Dendritic cell treated with granulocyte-macrophage colony-stimulating factor and Interleukin-4, amounts not matched to agents 40 ng/mL and 50 ng/mL, for 4 days (primary cell): ENCODE results near the gene ETV5.

Experiments
- H3K27ac Mint-ChIP-seq: one replicate; pipeline ENCODE4 v1.8.0; 2022; ENCODE audit warnings: mild to moderate bottlenecking, mixed read lengths
- H3K27me3 Mint-ChIP-seq: one replicate; pipeline ENCODE4 v1.8.0; 2022; ENCODE audit warnings: mild to moderate bottlenecking, mixed read lengths
- H3K36me3 Mint-ChIP-seq: one replicate; pipeline ENCODE4 v1.8.0; 2022; ENCODE audit warnings: low read depth, mixed read lengths
- H3K4me1 Mint-ChIP-seq: one replicate; pipeline ENCODE4 v1.8.0; 2022; ENCODE audit warnings: low read depth, mixed read lengths
- H3K4me3 Mint-ChIP-seq: one replicate; pipeline ENCODE4 v1.8.0; 2022; ENCODE audit warnings: mild to moderate bottlenecking, moderate library complexity, mixed read lengths
- H3K9me3 Mint-ChIP-seq: one replicate; pipeline ENCODE4 v1.8.0; 2022; ENCODE audit warnings: mixed read lengths
- intact Hi-C: fragments of 100-400 bp; cut with micrococcal nuclease; formaldehyde crosslinking; loops from one replicate; pipeline ENCODE4 v1.15.0; 2022

Gene ETV5

GRCh38 chr3:186080849-186081438 is 27.9 kb downstream of the ETV5 start:
- intact Hi-C loops: no loop called here
- H3K9me3 Mint-ChIP-seq: no peaks in the 10 kb centered on the region
- H3K36me3 Mint-ChIP-seq: peaks cover 15% of the 10 kb centered on the region
- peaks cover 5% of the 10 kb centered on the region for H3K4me1 Mint-ChIP-seq
- no peaks in the 10 kb centered on the region for H3K27me3 Mint-ChIP-seq
- no peak overlapping the region for H3K27ac Mint-ChIP-seq
- no peak overlapping the region for H3K4me3 Mint-ChIP-seq

GRCh38 chr3:186079925-186080324 is 29.0 kb downstream of the ETV5 start:
- H3K4me1 Mint-ChIP-seq: peaks cover 5% of the 10 kb centered on the region
- no peak overlapping the region for H3K27ac Mint-ChIP-seq
- H3K36me3 Mint-ChIP-seq: peaks cover 22% of the 10 kb centered on the region
- no peaks in the 10 kb centered on the region for H3K27me3 Mint-ChIP-seq
- H3K4me3 Mint-ChIP-seq: no peak overlapping the region
- H3K9me3 Mint-ChIP-seq: no peaks in the 10 kb centered on the region
- intact Hi-C loops: no loop called here

GRCh38 chr3:186077466-186077865 is 31.4 kb downstream of the ETV5 start:
- H3K4me1 Mint-ChIP-seq: peaks cover 5% of the 10 kb centered on the region
- H3K27me3 Mint-ChIP-seq: no peaks in the 10 kb centered on the region
- intact Hi-C loops: no loop called here
- H3K27ac Mint-ChIP-seq: no peak overlapping the region
- peaks cover 32% of the 10 kb centered on the region for H3K36me3 Mint-ChIP-seq
- H3K9me3 Mint-ChIP-seq: no peaks in the 10 kb centered on the region
- no peak overlapping the region for H3K4me3 Mint-ChIP-seq

GRCh38 chr3:186075931-186076567 is 32.8 kb downstream of the ETV5 start:
- Mint-ChIP-seq H3K36me3 (peaks cover 34% of the 10 kb centered on the region), H3K27ac (no peak overlapping the region), H3K9me3 (no peaks in the 10 kb centered on the region), H3K4me3 (no peak overlapping the region), H3K4me1 (peaks cover 4% of the 10 kb centered on the region), H3K27me3 (no peaks in the 10 kb centered on the region)
- intact Hi-C loops: no loop called here

GRCh38 chr3:186075489-186075888 is 33.4 kb downstream of the ETV5 start:
- Mint-ChIP-seq H3K4me3 (no peak overlapping the region), H3K36me3 (peaks cover 34% of the 10 kb centered on the region), H3K9me3 (no peaks in the 10 kb centered on the region), H3K4me1 (no peaks in the 10 kb centered on the region), H3K27me3 (no peaks in the 10 kb centered on the region), H3K27ac (no peak overlapping the region)
- intact Hi-C loops: no loop called here

- no peaks in the 10 kb centered on the region for H3K4me1 Mint-ChIP-seq
- no peaks in the 10 kb centered on the region for H3K9me3 Mint-ChIP-seq
- no peak overlapping the region for H3K4me3 Mint-ChIP-seq
- no peak overlapping the region for H3K27ac Mint-ChIP-seq
- H3K36me3 Mint-ChIP-seq: peaks cover 31% of the 10 kb centered on the region
- intact Hi-C loops: no loop called here
- H3K27me3 Mint-ChIP-seq: no peaks in the 10 kb centered on the region
Observed at GRCh38 chr3:186073641-186074040, 35.2 kb downstream of the ETV5 start.

GRCh38 chr3:186070996-186071395 is 37.9 kb downstream of the ETV5 start:
- Mint-ChIP-seq H3K27ac (no peak overlapping the region), H3K36me3 (peaks cover 25% of the 10 kb centered on the region), H3K9me3 (no peaks in the 10 kb centered on the region), H3K27me3 (peaks cover 1% of the 10 kb centered on the region), H3K4me3 (no peak overlapping the region), H3K4me1 (peaks cover 6% of the 10 kb centered on the region)
- intact Hi-C loops: no loop called here

- no peaks in the 10 kb centered on the region for H3K9me3 Mint-ChIP-seq
- intact Hi-C loops: no loop called here
- peaks cover 1% of the 10 kb centered on the region for H3K27me3 Mint-ChIP-seq
- H3K4me1 Mint-ChIP-seq: peaks cover 6% of the 10 kb centered on the region
- H3K4me3 Mint-ChIP-seq: no peak overlapping the region
- peaks cover 29% of the 10 kb centered on the region for H3K36me3 Mint-ChIP-seq
- H3K27ac Mint-ChIP-seq: no peak overlapping the region
Observed at GRCh38 chr3:186070550-186070949, 38.3 kb downstream of the ETV5 start.

- Mint-ChIP-seq H3K36me3 (peaks cover 29% of the 10 kb centered on the region), H3K27me3 (peaks cover 1% of the 10 kb centered on the region), H3K4me1 (peaks cover 6% of the 10 kb centered on the region), H3K4me3 (no peak overlapping the region), H3K9me3 (no peaks in the 10 kb centered on the region), H3K27ac (no peak overlapping the region)
- intact Hi-C loops: no loop called here
Observed at GRCh38 chr3:186070133-186070532, 38.8 kb downstream of the ETV5 start.

GRCh38 chr3:186069199-186069598 is 39.7 kb downstream of the ETV5 start:
- Mint-ChIP-seq H3K4me1 (peaks cover 8% of the 10 kb centered on the region), H3K36me3 (peaks cover 34% of the 10 kb centered on the region), H3K27me3 (peaks cover 1% of the 10 kb centered on the region), H3K4me3 (no peak overlapping the region), H3K9me3 (no peaks in the 10 kb centered on the region), H3K27ac (no peak overlapping the region)
- intact Hi-C loops: no loop called here

- Mint-ChIP-seq H3K4me1 (peaks cover 12% of the 10 kb centered on the region), H3K36me3 (peaks cover 38% of the 10 kb centered on the region), H3K27ac (no peak overlapping the region), H3K4me3 (no peak overlapping the region), H3K27me3 (peaks cover 1% of the 10 kb centered on the region), H3K9me3 (no peaks in the 10 kb centered on the region)
- intact Hi-C loops: no loop called here
Observed at GRCh38 chr3:186068243-186068552, 40.7 kb downstream of the ETV5 start.

GRCh38 chr3:186067360-186068242 is 41.3 kb downstream of the ETV5 start:
- H3K4me3 Mint-ChIP-seq: no peak overlapping the region
- H3K27ac Mint-ChIP-seq: no peak overlapping the region
- peaks cover 12% of the 10 kb centered on the region for H3K4me1 Mint-ChIP-seq
- peaks cover 32% of the 10 kb centered on the region for H3K36me3 Mint-ChIP-seq
- intact Hi-C loops: no loop called here
- H3K9me3 Mint-ChIP-seq: no peaks in the 10 kb centered on the region
- peaks cover 1% of the 10 kb centered on the region for H3K27me3 Mint-ChIP-seq

- Mint-ChIP-seq H3K27me3 (peaks cover 2% of the 10 kb centered on the region), H3K4me3 (no peak overlapping the region), H3K4me1 (peaks cover 16% of the 10 kb centered on the region), H3K27ac (no peak overlapping the region), H3K36me3 (peaks cover 60% of the 10 kb centered on the region), H3K9me3 (no peaks in the 10 kb centered on the region)
- intact Hi-C loops: no loop called here
Observed at GRCh38 chr3:186060222-186060621, 48.7 kb downstream of the ETV5 start.

GRCh38 chr3:186059192-186059591 is 49.7 kb downstream of the ETV5 start:
- Mint-ChIP-seq H3K4me3 (no peak overlapping the region), H3K27me3 (peaks cover 2% of the 10 kb centered on the region), H3K4me1 (peaks cover 14% of the 10 kb centered on the region), H3K36me3 (peaks cover 61% of the 10 kb centered on the region), H3K9me3 (no peaks in the 10 kb centered on the region), H3K27ac (no peak overlapping the region)
- intact Hi-C loops: no loop called here
